Bronchial epithelial cell (primary cell): Measurements from ENCODE around the gene BEGAIN. TPM values are rescaled to one million over a fixed set of nuclear protein-coding genes. Genes with fewer than 3 reads are reported as not detected.

Experiments
- DNase-seq: peaks from one replicate; pipeline ENCODE4 v3.0.0-alpha.2; 2010; ENCODE audit warnings: low read depth
- FAIRE-seq: peaks from 2 replicates; lab custom pipeline; 2011; peaks lifted over from hg19 to GRCh38; lab: Jason Lieb, UNC
- H3K27me3 ChIP-seq: 2 replicates; pipeline ENCODE4 v1.5.1; 2011; ENCODE audit warnings: low read length; ENCODE audit not compliant: control insufficient read depth, insufficient read depth
- H3K36me3 ChIP-seq: 2 replicates; pipeline ENCODE4 v1.5.1; 2011; ENCODE audit warnings: low read length; ENCODE audit not compliant: control insufficient read depth, insufficient read depth
- H3K4me3 ChIP-seq: 2 replicates; pipeline ENCODE4 v1.5.1; 2011; ENCODE audit warnings: mild to moderate bottlenecking, low read depth, low read length, control low read depth
- total RNA-seq: library from RNA; depleted of rRNA; stranded (reverse); fragments of >200 nt; gene quantifications from 2 replicates; pipeline ENCODE4 v1.2.1, GENCODE V29; 2014
- TF ChIP-seq, protein P1 (sequence below): IDR thresholded peaks from 2 replicates; pipeline ENCODE4 v1.5.1; 2011; ENCODE audit warnings: mild to moderate bottlenecking, moderate library complexity, low read length, control low read depth, inconsistent platforms; ENCODE audit not compliant: insufficient read depth, severe bottlenecking

BEGAIN gene
- total RNA-seq, 1 donor from 2014 or later = 1.1 TPM

DNA sequence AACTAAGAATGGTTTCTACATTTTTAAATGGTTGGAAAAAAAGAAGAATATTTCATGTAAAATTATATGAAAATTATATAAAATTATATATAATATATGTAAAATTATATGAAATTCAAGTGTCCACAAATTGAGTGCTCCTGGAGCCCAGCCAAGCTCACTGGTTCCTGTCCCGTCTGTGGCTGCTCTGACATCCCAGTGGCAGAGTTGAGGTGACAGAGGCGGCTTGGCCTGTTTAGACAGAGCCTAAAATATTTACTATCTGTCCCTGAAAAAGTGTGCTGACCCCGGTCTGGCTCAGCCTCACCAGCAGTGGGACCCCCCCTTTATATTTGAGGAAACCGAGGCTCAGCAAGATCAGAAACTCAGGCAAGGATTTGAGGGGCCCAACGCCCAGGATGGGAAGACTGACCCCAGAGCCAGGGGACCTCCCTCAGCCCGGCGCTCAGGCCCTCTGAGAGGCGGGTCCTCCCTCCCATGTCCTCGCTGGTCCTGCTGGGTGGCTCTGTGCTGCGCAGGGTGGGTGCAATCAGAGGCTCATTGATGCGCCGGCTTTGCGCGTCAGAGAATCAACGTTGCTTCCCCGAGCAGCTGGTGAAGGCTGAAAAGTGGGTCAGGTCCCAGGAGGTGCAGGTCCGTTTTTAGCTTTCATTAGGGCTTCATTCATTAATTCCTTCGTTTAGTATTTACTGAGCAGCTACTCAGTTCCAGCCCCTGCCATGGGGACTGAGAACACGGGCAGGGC lies 21.5 kb upstream of the BEGAIN start:
- DNase-seq (no peak), FAIRE-seq (no peak)
- H3K27me3 ChIP-seq = peaks cover 1% of the 10 kb centered on the region
- no peaks in the 10 kb centered on the region for H3K36me3 ChIP-seq
- no peak overlapping the region for H3K4me3 ChIP-seq
- TF ChIP-seq, protein P1, sequence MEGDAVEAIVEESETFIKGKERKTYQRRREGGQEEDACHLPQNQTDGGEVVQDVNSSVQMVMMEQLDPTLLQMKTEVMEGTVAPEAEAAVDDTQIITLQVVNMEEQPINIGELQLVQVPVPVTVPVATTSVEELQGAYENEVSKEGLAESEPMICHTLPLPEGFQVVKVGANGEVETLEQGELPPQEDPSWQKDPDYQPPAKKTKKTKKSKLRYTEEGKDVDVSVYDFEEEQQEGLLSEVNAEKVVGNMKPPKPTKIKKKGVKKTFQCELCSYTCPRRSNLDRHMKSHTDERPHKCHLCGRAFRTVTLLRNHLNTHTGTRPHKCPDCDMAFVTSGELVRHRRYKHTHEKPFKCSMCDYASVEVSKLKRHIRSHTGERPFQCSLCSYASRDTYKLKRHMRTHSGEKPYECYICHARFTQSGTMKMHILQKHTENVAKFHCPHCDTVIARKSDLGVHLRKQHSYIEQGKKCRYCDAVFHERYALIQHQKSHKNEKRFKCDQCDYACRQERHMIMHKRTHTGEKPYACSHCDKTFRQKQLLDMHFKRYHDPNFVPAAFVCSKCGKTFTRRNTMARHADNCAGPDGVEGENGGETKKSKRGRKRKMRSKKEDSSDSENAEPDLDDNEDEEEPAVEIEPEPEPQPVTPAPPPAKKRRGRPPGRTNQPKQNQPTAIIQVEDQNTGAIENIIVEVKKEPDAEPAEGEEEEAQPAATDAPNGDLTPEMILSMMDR = no peak

DNA sequence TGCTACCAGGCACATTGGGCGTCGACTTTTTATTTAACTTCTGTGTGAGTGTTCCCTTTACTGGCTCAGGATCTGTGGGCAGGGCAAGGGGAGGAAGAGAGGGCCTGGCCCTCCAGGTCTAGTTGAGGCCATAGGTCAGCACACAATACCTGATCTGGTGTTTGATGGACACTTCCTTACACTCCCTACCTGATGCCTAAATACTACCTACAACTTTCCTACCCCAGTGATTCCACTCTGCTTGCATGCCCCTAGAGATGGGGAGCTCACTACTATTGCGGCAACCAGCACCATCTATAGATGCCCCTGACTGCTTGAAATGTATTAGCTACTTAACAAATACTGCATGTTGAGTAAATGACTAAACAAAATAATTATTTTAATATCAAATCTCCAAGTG lies 20.8 kb upstream of the BEGAIN start:
- H3K27me3 ChIP-seq = peaks cover 1% of the 10 kb centered on the region
- no peaks in the 10 kb centered on the region for H3K36me3 ChIP-seq
- H3K4me3 ChIP-seq = no peak overlapping the region
- FAIRE-seq (no peak), DNase-seq (no peak)
- TF ChIP-seq, protein P1 = no peak

DNA sequence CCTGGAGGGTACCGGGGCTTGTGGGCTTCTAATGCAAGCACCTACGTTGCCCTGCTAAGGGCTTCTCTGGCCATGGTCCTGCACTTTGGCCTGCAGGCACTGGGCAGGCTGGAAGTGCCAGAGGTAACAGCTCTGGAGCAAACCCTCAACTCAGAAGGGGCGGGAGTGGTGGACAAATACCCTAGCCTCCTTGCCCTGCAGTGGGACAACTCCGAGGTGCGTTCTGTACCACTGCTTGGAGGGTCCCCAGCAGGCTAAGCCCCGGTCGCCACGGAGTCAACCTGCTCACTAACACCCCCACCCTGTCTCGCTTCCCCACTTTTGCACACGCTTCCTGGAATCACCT lies 20.4 kb upstream of the BEGAIN start:
- DNase-seq (no peak), FAIRE-seq (no peak)
- Histone ChIP-seq H3K4me3 (no peak overlapping the region), H3K36me3 (no peaks in the 10 kb centered on the region), H3K27me3 (peaks cover 1% of the 10 kb centered on the region)
- TF ChIP-seq, protein P1 = no peak

DNA sequence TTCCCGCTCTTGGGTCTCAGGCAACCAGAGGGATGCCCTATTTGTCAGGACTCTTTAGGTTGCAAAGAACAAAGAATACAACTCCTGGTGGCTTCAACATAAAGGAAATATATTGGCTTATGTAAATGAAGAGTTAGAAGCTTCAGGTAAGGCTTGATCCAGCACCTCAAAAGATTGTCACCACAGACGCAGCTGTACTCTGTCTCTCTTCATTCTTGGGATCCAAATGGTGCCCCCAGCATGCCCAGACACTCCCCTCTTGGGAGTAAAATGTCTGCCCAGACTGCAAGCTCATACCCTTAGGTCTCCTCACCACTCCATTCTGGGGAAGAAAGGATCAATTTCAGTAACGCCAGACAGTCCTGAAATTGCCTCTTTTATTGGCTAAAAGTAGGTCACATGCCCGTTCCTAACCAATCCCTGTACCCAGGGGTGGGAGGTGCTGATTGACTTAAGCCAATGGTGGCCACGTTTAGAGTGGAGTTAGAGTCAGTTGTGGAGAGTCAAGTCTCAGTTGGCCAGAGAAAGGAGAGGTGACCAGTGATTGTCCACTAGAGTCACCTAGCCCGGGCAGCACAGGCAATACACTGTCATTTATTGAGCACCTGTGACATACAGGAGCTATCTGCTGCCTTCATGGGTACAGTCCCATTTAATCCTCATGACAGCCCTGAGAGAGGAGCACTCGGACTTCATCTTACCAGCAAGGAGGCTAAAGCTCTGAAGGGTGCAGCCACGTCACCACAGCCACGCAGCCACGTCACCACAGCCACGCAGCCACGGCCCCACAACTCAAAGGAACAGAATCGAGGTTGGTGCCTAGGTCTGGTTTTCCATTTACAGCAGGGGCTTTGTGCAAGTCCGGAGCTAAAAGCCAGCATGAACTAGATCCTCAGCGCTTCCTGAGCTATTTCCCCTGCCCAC lies 19.7 kb upstream of the BEGAIN start:
- FAIRE-seq (no peak), DNase-seq (no peak)
- peaks cover 1% of the 10 kb centered on the region for H3K27me3 ChIP-seq
- no peak overlapping the region for H3K4me3 ChIP-seq
- H3K36me3 ChIP-seq = no peaks in the 10 kb centered on the region
- TF ChIP-seq, protein P1 = no peak

DNA sequence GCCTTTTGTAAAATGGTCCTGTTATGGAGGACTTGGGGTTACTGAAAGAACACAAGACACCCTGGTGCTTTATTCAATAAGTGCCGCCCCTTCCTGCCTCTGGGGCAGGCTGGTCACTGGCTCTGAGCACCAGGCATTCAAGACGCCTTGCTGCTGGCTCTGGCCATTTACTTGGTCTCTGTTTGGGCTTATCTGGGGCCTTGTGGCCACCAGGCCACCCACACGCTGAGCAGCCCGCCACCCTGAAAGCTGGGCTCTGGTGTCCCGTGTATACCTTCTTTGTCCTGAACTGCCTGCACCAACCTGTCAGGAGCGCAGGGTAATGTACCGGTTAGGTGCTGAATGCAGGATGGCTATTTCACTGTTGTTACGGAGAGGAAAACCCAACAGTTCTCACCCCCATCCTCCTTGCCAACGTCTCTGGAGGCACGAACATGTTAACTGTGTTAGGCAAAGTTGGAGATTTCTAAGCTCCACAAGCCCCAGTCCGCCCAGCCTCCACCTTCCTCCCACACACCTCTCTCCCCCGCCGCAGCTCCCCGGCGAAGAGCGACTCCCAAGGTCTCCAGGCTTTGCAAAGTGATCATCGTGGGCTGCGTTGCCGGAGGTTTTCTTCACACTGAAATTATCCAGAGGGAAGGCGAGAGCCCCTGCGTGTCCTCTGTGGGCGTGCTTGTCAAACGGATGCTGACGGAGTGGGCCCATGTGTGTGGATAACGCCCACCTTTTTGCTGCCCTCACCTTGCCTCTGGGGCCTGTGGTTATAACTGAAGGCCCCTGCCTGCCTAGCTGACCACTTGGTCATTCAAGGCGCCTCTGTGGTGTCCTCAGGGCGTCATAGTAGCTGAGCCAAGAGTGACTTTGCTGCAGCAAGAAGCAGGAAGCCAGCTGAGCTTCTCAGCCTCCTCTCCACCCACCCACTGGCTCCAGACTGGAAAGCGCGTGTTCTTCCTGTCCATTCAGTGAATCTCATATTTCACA lies 18.8 kb upstream of the BEGAIN start:
- DNase-seq (no peak), FAIRE-seq (no peak)
- TF ChIP-seq, protein P1 = no peak
- no peaks in the 10 kb centered on the region for H3K36me3 ChIP-seq
- no peak overlapping the region for H3K4me3 ChIP-seq
- peaks cover 1% of the 10 kb centered on the region for H3K27me3 ChIP-seq
